ENCODE results near the gene NDUFAF8. TPM values are rescaled to one million over a fixed set of nuclear protein-coding genes. Genes with fewer than 3 reads are reported as not detected.

The NDUFAF8 gene
- total RNA-seq, 2 experiments from 2014 or later: 72.3 to 75.4 TPM

DNA sequence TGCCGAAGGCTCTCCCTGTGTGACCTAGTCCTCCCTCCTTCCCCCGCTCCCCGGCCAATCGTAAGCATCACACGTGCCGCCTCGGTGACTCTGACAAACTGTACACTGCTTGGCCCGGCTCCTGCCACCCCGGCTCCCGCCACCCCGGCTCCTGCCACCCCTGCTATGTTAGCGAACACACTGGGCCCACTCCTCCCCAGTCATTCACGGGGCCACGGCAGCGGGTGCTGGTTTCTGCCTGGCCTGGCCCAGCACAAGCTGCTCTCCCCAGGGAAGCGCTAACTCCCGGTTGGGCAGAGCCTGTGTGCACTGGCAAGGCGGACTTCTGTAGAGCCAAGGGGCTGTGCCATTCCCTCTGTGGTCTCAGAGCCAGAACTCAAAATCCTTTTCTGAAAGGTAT lies 22.0 kb downstream of the NDUFAF8 start:
- Mint-ChIP-seq H3K4me1 (ENCODE audit: low read depth) (no peaks in the 10 kb centered on the region), H3K9me3 (no peaks in the 10 kb centered on the region), H3K27ac (no peak overlapping the region), H3K4me3 (no peak overlapping the region), H3K36me3 (ENCODE audit: low read depth) (peaks cover 2% of the 10 kb centered on the region), H3K27me3 (no peaks in the 10 kb centered on the region)
- ATAC-seq (no peak), DNase-seq (no peak)
- ChIA-PET CTCF (no interaction called here), POLR2A (interaction anchor here (0.9 to 1.2 kb wide), 2 partner anchors 10 to 273 kb away, joined by 3 to 4 read pairs; no protein-coding TSS in a partner anchor)
- intact Hi-C loops (cut with micrococcal nuclease): no loop called here
- no peak for TF ChIP-seq CTCF (IDR thresholded peaks at IDR 0.05)

GRCh38 chr17:81261582-81262336 lies 22.6 kb downstream of the NDUFAF8 start:
- intact Hi-C loops (cut with micrococcal nuclease): no loop called here
- Mint-ChIP-seq H3K27ac (no peak overlapping the region), H3K4me3 (no peak overlapping the region), H3K9me3 (no peaks in the 10 kb centered on the region), H3K36me3 (ENCODE audit: low read depth) (peaks cover 2% of the 10 kb centered on the region), H3K4me1 (ENCODE audit: low read depth) (no peaks in the 10 kb centered on the region), H3K27me3 (no peaks in the 10 kb centered on the region)
- ChIA-PET CTCF (no interaction called here), POLR2A (interaction anchor here (0.8 to 1.2 kb wide), 2 partner anchors 22 to 272 kb away, joined by 3 read pairs; no protein-coding TSS in a partner anchor)
- ATAC-seq (no peak), DNase-seq (no peak)
- TF ChIP-seq CTCF (IDR thresholded peaks at IDR 0.05): no peak

GRCh38 chr17:81263371-81264181 lies 24.5 kb downstream of the NDUFAF8 start:
- H3K27ac Mint-ChIP-seq: no peak overlapping the region
- intact Hi-C loops (cut with micrococcal nuclease): no loop called here
- H3K9me3 Mint-ChIP-seq: no peaks in the 10 kb centered on the region
- ChIA-PET CTCF (interaction anchor here (0.8 kb wide), 1 partner anchor 11 kb away, joined by 3 read pairs; no protein-coding TSS in a partner anchor), POLR2A (no interaction called here)
- H3K4me3 Mint-ChIP-seq: no peak overlapping the region
- H3K27me3 Mint-ChIP-seq: no peaks in the 10 kb centered on the region
- no peak for TF ChIP-seq CTCF (IDR thresholded peaks at IDR 0.05)
- H3K36me3 Mint-ChIP-seq (ENCODE audit: low read depth): peaks cover 3% of the 10 kb centered on the region
- peaks cover 2% of the 10 kb centered on the region for H3K4me1 Mint-ChIP-seq (ENCODE audit: low read depth)
- ATAC-seq (no peak), DNase-seq (no peak)

- H3K27ac Mint-ChIP-seq: no peak overlapping the region
- CTCF ChIA-PET: no interaction called here
- TF ChIP-seq CTCF (IDR thresholded peaks at IDR 0.05): no peak
These were observed 25.5 kb downstream of the NDUFAF8 start for GRCh38 chr17:81264640-81265039.

GRCh38 chr17:81265576-81265975 lies 26.5 kb downstream of the NDUFAF8 start:
- ATAC-seq: no peak
- Mint-ChIP-seq H3K36me3 (ENCODE audit: low read depth) (peaks cover 7% of the 10 kb centered on the region), H3K27me3 (no peaks in the 10 kb centered on the region), H3K4me1 (ENCODE audit: low read depth) (peaks cover 2% of the 10 kb centered on the region), H3K9me3 (no peaks in the 10 kb centered on the region), H3K27ac (no peak overlapping the region), H3K4me3 (no peak overlapping the region)
- intact Hi-C loops (cut with micrococcal nuclease): no loop called here
- no peak for DNase-seq
- ChIA-PET POLR2A (interaction anchor here (0.6 kb wide), 1 partner anchor 154 kb away, joined by 4 read pairs; no protein-coding TSS in a partner anchor), CTCF (no interaction called here)
- TF ChIP-seq CTCF (IDR thresholded peaks at IDR 0.05): no peak

More at GRCh38 chr17:81264640-81265039, 25.5 kb downstream of the NDUFAF8 start:
- Mint-ChIP-seq H3K4me1 (ENCODE audit: low read depth) (peaks cover 2% of the 10 kb centered on the region), H3K4me3 (no peak overlapping the region), H3K27me3 (no peaks in the 10 kb centered on the region), H3K36me3 (ENCODE audit: low read depth) (peaks cover 7% of the 10 kb centered on the region), H3K9me3 (no peaks in the 10 kb centered on the region)
- intact Hi-C loops (cut with micrococcal nuclease): no loop called here
- no peak for DNase-seq
- no peak for ATAC-seq
- POLR2A ChIA-PET: no interaction called here
